ENCODE measurements around the gene SYT1. TPM values are rescaled to one million over a fixed set of nuclear protein-coding genes. Genes with fewer than 3 reads are reported as not detected.

The SYT1 gene
- total RNA-seq, 1 donor from 2014 or later = 0.30 TPM

GRCh38 chr12:78866518-78866917 lies 1.9 kb downstream of the SYT1 start:
- intact Hi-C loops (cut with micrococcal nuclease) = no loop called here
- no peak overlapping the region for H3K27ac ChIP-seq (replicated peaks)

GRCh38 chr12:78870539-78870938 lies 6.0 kb downstream of the SYT1 start:
- intact Hi-C loops (cut with micrococcal nuclease) = no loop called here
- Histone ChIP-seq H3K36me3 (no peaks in the 10 kb centered on the region), H3K27me3 (ENCODE audit: low read depth) (peaks cover 21% of the 10 kb centered on the region), H3K4me1 (no peaks in the 10 kb centered on the region), H3K27ac (replicated peaks) (no peak overlapping the region), H3K9me3 (replicated peaks) (no peaks in the 10 kb centered on the region), H3K4me3 (no peak overlapping the region)
- DNase-seq = no peak
- no peak for TF ChIP-seq CTCF (IDR thresholded peaks at IDR 0.05; ENCODE audit: borderline replicate concordance)

More at GRCh38 chr12:78866518-78866917, 1.9 kb downstream of the SYT1 start:
- no peak for TF ChIP-seq CTCF (IDR thresholded peaks at IDR 0.05; ENCODE audit: borderline replicate concordance)
- no peak overlapping the region for H3K4me3 ChIP-seq
- no peaks in the 10 kb centered on the region for H3K9me3 ChIP-seq (replicated peaks)
- no peak for DNase-seq
- no peaks in the 10 kb centered on the region for H3K36me3 ChIP-seq
- H3K4me1 ChIP-seq = peaks cover 18% of the 10 kb centered on the region
- H3K27me3 ChIP-seq (ENCODE audit: low read depth) = peaks cover 61% of the 10 kb centered on the region

DNA sequence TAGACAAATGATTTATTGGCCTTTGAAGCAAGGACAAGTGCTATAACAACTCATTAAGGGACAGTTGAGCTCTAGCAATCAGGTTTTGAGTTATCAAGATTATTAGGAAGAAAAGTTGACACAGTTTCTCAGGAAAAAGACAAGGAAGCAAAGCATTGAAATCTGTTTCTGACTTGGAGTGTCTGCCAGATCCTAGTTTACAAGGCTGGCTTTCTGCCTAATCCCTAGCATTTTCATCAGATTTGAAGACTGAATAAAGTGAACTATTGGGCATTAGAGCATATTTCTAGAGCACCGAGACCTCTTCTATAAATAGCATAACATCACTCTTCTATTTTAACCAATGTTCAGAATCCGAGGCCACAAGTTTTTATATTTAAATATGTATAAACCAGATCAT lies 7.0 kb downstream of the SYT1 start:
- H3K27me3 ChIP-seq (ENCODE audit: low read depth) = peaks cover 11% of the 10 kb centered on the region
- no peak for DNase-seq
- H3K4me3 ChIP-seq = no peak overlapping the region
- H3K36me3 ChIP-seq = no peaks in the 10 kb centered on the region
- TF ChIP-seq CTCF (IDR thresholded peaks at IDR 0.05; ENCODE audit: borderline replicate concordance) = no peak
- H3K4me1 ChIP-seq = no peaks in the 10 kb centered on the region
- H3K27ac ChIP-seq (replicated peaks) = no peak overlapping the region
- no peaks in the 10 kb centered on the region for H3K9me3 ChIP-seq (replicated peaks)
- intact Hi-C loops (cut with micrococcal nuclease) = no loop called here

DNA sequence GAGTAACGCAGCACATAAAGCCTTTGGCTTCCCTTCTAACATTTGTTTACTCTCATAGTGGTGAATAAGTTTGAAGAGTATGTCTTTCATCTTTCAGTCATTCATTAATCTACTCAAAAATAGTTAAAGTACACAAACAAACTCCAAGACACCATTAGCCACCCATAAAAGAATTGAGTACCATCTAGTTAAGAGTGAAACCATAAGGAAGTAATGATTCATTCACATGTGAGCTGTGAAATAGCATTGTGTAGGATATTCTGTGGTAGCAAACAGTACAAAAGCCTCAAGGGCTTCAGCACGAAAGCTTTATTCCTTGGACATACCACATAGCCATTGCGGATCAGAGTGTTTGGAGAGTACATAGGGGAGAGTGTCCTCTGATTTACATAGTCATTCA lies 13.9 kb downstream of the SYT1 start:
- intact Hi-C loops (cut with micrococcal nuclease) = no loop called here
- H3K9me3 ChIP-seq (replicated peaks) = no peaks in the 10 kb centered on the region
- no peak overlapping the region for H3K4me3 ChIP-seq
- no peaks in the 10 kb centered on the region for H3K27me3 ChIP-seq (ENCODE audit: low read depth)
- no peak for TF ChIP-seq CTCF (IDR thresholded peaks at IDR 0.05; ENCODE audit: borderline replicate concordance)
- DNase-seq = no peak
- no peaks in the 10 kb centered on the region for H3K4me1 ChIP-seq
- H3K36me3 ChIP-seq = no peaks in the 10 kb centered on the region
- no peak overlapping the region for H3K27ac ChIP-seq (replicated peaks)

GRCh38 chr12:78878866-78879265 lies 14.3 kb downstream of the SYT1 start:
- Histone ChIP-seq H3K36me3 (no peaks in the 10 kb centered on the region), H3K27ac (replicated peaks) (no peak overlapping the region), H3K27me3 (ENCODE audit: low read depth) (no peaks in the 10 kb centered on the region), H3K9me3 (replicated peaks) (no peaks in the 10 kb centered on the region), H3K4me3 (no peak overlapping the region), H3K4me1 (no peaks in the 10 kb centered on the region)
- no peak for TF ChIP-seq CTCF (IDR thresholded peaks at IDR 0.05; ENCODE audit: borderline replicate concordance)
- intact Hi-C loops (cut with micrococcal nuclease) = no loop called here
- DNase-seq = no peak

DNA sequence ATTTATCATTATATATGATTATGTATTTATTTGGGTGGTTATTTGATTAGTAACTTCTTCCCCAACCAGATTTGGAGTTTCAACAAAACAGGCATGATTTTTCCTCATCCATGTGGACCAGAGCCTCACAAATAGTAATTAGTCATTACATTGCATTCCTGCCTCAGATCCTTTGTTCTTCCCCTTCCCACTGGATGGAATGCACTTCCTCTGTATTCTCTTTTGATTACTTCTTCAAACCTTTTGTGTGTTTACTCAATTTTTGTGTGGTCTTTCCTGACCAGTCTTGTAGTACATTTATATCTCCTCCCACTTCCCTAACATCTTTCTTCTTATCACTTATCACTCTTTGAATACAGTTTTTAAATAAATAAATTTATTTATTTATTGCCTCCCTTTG lies 15.5 kb downstream of the SYT1 start:
- Histone ChIP-seq H3K4me3 (no peak overlapping the region), H3K4me1 (no peaks in the 10 kb centered on the region), H3K27me3 (ENCODE audit: low read depth) (no peaks in the 10 kb centered on the region), H3K27ac (replicated peaks) (no peak overlapping the region), H3K36me3 (no peaks in the 10 kb centered on the region), H3K9me3 (replicated peaks) (no peaks in the 10 kb centered on the region)
- TF ChIP-seq CTCF (IDR thresholded peaks at IDR 0.05; ENCODE audit: borderline replicate concordance) = no peak
- no peak for DNase-seq
- intact Hi-C loops (cut with micrococcal nuclease) = no loop called here

Data from left ventricle myocardium inferior (tissue), 1 donor.